Subcutaneous adipose tissue (tissue), 4 donors: ENCODE results near the gene MGMT. TPM values are rescaled to one million over a fixed set of nuclear protein-coding genes. Genes with fewer than 3 reads are reported as not detected.

ENCODE experiments used
- CTCF ChIP-seq: fragments of 450-650 bp; IDR thresholded peaks from one replicate; pipeline ENCODE4 v1.5.1; 2016; ENCODE audit warnings: low read depth, mild to moderate bottlenecking, control low read depth, antibody characterized with exemption, moderate library complexity
- total RNA-seq, 4 donors: library from RNA; depleted of rRNA; stranded (reverse); fragments of >200 nt; gene quantifications; one replicate each; pipeline ENCODE4 v1.1.0, GENCODE V29; 2016

MGMT gene
- total RNA-seq, 4 donors from 2014 or later = 27.5 to 74.8 (median 42.2) TPM

GRCh38 chr10:129695671-129696070, 228.6 kb downstream of the MGMT start:
- TF ChIP-seq CTCF = no peak

DNA sequence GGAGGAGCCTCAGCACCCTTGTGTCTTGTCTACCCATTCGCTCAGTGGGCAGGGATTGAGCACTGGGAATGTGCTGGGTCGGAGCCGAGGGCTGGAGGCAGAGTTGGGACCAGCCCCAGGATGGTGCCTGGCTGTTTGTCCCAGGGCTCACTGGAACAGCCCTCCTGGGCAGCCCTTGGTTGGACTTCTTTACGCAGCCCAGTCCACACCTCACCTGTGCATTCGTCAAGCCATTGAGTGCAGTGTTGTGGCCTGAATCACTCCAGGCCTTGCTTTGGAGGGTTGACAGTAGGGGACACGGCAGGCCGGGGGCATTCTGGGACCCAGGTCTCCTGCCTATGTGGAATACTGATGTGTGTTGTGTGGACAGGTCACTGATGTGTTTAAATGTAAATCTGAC, 229.6 kb downstream of the MGMT start:
- no peak for TF ChIP-seq CTCF

DNA sequence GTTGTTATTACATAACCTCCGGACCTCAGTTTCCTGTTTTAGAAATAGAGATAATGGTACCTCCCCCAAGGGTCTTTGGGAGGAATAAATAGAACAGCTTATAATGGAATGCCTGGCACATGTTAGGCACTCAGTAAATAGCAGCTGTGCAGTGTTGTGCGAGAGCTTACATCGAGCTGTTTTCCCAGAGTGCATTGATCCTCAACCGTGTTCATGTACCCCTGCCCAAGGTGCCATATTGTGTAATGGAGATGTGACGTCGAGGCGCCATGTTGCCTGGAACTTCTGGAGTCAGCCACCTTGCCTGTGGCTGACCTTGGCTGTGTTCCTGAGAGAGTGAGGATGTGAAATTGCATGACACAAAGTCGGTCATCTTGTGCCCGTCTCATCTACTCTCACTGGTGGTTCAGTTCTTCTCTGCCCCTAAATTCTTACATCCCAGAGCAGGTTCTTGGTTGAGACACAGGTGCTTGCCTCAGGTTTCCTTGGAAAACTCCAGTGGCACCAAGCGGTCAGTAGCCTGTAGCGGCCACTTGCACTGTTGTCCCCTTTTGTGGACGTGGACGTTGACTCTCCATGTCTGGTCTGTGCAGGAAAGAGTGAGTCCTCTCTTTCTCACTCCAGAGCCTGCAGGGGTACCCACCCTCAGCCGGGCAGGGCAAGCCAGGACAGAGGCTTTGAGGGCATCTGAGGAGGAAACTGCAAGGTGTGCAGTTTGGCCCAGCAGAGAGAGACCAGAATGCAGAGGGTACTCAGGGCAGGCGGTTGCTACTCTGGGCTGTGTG, 230.6 kb downstream of the MGMT start:
- no peak for TF ChIP-seq CTCF

- no peak for TF ChIP-seq CTCF
These were observed 232.8 kb downstream of the MGMT start for GRCh38 chr10:129699722-129700340.

GRCh38 chr10:129702605-129703004, 235.6 kb downstream of the MGMT start:
- TF ChIP-seq CTCF = no peak

- TF ChIP-seq CTCF = no peak
These were observed 236.5 kb downstream of the MGMT start for GRCh38 chr10:129703287-129704137.

GRCh38 chr10:129704225-129704624, 237.2 kb downstream of the MGMT start:
- TF ChIP-seq CTCF = no peak
